AG09319 (cell line): ENCODE measurements around the gene DDIT3.

Source experiments
- DNase-seq: peaks from one replicate; pipeline ENCODE4 v3.0.0-alpha.2; 2010; ENCODE audit warnings: low read depth; ENCODE audit errors: extremely low read depth
- TF ChIP-seq, protein P1 (sequence below): IDR thresholded peaks from 2 replicates; pipeline ENCODE4 v1.5.1; 2011; ENCODE audit warnings: low read depth, mild to moderate bottlenecking, inconsistent platforms, low read length, moderate library complexity

The DDIT3 gene

DNA sequence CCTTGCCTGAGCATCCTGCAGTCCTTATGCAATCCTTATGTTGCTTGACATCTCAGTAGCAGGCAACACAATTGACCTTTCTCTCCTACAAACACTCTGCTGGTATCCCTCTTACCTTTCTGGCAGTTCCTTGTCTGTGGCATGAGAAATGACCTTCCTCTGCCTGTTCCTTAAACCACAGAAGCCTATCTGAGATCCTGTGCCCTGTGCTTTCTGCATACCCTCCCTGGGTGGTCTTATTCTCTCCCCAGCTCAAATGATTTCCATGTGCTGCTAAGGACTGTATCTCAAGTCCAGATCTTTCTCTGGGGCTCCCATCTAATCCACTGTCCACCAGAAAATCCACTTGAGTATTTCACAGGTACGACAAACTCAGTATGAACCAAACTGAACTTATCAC is 38.6 kb downstream of the DDIT3 start:
- DNase-seq, result no peak
- TF ChIP-seq, protein P1, sequence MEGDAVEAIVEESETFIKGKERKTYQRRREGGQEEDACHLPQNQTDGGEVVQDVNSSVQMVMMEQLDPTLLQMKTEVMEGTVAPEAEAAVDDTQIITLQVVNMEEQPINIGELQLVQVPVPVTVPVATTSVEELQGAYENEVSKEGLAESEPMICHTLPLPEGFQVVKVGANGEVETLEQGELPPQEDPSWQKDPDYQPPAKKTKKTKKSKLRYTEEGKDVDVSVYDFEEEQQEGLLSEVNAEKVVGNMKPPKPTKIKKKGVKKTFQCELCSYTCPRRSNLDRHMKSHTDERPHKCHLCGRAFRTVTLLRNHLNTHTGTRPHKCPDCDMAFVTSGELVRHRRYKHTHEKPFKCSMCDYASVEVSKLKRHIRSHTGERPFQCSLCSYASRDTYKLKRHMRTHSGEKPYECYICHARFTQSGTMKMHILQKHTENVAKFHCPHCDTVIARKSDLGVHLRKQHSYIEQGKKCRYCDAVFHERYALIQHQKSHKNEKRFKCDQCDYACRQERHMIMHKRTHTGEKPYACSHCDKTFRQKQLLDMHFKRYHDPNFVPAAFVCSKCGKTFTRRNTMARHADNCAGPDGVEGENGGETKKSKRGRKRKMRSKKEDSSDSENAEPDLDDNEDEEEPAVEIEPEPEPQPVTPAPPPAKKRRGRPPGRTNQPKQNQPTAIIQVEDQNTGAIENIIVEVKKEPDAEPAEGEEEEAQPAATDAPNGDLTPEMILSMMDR, result no peak

DNA sequence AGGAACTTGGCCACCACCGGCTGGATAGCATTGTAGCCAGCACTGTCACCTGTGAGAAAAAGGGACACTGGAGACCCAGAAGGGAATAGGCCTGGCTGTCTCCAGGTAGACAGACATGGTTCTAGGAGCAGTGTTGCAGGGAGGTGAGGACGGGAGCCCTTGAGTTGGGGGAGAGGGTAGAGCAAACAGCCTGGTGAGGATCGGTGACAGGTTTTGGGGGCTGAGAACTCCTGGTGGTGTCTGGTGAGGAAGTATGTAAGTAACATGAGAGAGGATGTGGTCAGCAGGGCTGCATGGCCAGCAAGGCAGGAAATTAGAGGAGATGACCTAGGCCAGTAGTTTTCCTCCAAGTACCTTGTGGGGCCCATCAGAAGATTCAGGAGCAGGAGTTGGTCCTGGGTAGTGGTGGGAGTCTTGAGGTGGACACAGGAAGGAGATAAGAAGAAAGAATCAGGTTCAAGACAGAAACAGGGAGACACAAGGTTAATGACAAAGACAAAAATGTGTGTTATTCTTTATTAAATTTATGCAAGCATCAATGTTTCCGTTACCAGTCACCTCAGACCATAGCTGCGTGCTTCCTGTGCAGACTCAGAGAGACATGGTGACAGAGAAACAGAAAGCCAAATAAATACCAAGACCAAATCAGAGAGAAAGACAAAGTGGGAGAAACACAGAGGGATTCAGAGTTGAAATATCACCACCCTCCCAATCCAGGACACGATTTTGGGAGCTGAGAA is 40.8 kb downstream of the DDIT3 start, which contains the start of gene ARHGAP9:
TSS of gene ARHGAP9 (minus strand) at position 491 of the 740 bp plus-strand sequence. CDS start at position 31, 460 bp downstream.
- TF ChIP-seq, protein P1, result no peak
- no peak for DNase-seq

DNA sequence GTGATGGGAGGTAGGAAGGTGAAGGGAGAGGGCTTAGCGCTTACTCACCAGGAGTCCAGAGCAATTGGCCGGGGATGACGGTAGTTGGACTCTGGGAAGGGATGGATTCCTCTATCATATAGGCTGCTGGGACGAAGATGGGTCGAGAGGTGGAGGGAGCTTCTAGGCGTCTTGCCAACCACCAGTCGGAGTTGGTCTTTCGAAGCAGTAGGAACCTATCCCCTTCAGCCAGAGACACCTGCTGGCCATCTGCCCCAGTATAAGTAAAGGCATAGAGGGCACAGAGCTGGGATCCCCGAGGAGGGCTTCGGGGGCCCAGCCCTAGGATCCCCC is 41.3 kb downstream of the DDIT3 start:
- TF ChIP-seq, protein P1, result no peak
- no peak for DNase-seq

DNA sequence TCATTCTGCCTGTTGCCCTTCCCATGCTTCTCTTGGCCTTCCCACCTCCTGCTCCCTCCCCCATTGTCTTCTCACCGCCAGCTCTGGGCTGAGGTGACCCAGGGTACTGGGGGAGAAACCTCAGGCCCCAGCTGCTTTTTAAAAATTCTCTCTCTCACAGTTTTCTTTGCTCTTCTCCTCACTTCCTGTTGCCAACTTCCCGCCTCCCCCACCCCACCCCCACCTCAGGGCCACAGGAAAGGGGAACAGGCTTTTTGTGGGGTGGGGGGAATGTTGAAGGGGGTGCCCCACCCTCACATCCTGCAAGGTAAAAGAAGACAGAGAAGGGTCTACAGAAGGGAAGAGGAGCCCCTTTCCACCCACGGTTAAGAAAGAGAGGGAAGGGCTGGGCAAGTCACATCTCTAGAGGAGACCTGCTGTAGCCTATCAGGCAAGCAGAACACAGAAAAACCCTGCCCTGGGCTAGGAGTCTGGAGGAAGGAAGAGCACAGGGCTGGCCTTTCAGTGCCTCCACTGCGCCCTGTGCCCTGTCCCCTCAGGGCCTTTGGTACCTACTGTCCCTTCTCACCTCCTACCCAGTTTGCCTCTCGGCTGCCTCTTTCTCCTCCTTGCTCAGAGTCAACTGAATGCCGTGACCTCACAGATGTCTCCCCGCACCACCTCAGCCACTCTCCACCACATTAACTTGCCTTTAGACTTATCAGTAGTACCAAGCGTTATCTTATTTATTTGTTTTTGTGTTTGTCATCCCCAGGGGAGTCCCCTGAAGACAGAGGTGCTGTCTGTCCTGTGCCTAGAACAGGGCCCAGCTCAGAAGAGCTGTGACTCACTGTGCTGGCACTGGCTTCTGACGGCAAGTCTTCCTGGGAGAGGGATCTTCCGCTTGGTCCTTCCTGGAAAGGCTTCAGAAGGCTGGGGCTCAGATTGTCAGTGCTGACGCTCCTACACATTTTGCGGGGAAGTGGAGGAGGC is 42.3 kb downstream of the DDIT3 start:
- no peak for DNase-seq
- TF ChIP-seq, protein P1, result no peak

DNA sequence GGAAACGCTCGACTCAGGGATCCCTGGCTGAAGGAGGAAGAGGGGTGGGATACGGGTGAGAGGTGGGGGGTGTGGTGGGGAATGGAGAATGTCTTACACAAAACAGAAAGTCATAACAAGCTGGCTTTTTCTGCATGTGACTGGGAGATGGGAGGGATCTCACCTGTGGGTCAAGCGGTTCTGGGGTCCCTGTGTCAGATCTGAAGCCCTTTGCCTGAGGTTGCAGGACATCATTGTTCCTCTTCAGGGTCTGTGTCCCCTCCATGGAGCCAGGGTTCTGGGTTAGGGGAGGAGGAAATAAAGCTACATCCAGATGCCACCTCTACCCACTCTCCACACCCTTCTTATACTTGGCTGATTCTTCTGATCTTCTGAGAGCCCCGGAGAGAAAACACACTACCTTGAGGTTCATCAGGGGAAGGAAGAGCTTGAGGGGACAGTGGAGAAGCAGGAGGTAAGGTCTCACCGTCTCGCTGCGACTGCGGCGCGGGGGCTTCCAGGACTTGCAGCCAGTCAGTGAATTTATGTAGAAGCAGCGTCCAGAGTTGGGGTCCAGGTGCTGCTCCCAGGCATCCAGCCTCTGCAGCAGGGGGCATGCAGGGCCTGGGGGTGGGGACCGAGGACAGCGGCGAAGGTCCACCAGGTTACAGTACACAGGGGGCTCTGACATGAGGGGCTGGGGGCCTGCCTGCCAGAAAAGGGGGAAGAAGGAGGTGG is 43.2 kb downstream of the DDIT3 start:
- no peak for DNase-seq
- TF ChIP-seq, protein P1, result no peak

DNA sequence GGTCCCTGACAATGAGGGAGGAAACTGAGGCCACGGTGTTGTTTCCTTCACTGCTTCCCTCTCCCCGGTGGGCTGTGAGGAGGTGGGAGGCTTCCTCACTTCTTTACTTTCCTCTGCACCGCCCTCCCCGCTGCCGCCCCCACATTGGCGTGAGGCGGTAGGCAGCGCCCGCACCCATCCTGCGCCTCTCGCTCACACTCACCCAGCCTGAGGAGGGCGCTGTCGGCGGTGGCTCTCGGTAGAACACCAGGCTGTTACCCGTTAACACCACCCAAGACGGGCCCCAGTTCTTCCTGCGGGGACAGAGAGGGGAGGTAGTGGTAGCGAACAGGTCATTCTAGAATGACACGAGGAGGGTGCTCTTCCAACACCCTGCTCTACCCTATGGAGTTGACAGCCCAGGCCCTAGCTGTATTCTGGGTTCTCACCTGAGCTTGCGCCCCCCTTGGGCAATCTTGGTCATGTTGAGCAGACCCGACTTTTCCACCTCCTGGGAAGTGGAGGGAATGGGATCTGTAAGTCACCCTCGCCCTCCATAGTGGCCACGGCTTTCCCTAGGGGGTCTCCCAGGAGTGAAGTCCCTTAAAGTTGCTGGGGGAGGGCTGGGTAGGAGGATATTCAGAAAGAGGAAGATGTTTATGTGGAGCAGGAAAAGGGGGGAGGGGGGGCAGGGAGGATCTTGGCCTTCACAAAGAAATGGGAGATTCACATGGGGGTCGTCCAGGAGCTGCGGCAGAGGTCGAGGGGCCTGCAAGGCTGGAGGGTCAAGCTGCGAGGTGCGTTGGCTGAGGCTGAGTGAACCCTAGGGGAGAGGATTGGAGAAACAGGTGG is 43.9 kb downstream of the DDIT3 start:
- DNase-seq, result no peak

More for the DNA sequence above, 43.9 kb downstream of the DDIT3 start:
- TF ChIP-seq, protein P1, result no peak; the same call in 1 of the 2 replicates
